HepG2 (cell line): ENCODE results near the gene C16orf86. TPM values are rescaled to one million over a fixed set of nuclear protein-coding genes. Genes with fewer than 3 reads are reported as not detected.

ENCODE experiments used
- EP300 ChIP-seq, 3 experiments: sonication (generic) in 1 of 3; formaldehyde crosslinking in 1 of 3; IDR thresholded peaks; 2 replicates each; pipeline versions ENCODE4 v1.5.1 to v1.6.1; 2011 to 2020; ENCODE audit warnings: low read depth in 2 of 3, low read length in 2 of 3, borderline replicate concordance in 1 of 3, improper control_type of control experiment in 1 of 3, mild to moderate bottlenecking in 1 of 3, missing genetic modification reagents in 1 of 3, moderate library complexity in 1 of 3
- GATAD2A ChIP-seq: IDR thresholded peaks from 2 replicates; pipeline ENCODE4 v1.6.1; 2016
- GZF1 ChIP-seq: sonication (generic); formaldehyde crosslinking; IDR thresholded peaks from 2 replicates; pipeline ENCODE4 v1.5.1; 2020; ENCODE audit warnings: mild to moderate bottlenecking, missing genetic modification reagents
- HOXA7 ChIP-seq: sonication (generic); formaldehyde crosslinking; IDR thresholded peaks from 2 replicates; pipeline ENCODE4 v1.8.1; 2022; ENCODE audit warnings: mild to moderate bottlenecking, missing genetic modification reagents, moderate library complexity
- KLF13 ChIP-seq: sonication (generic); formaldehyde crosslinking; IDR thresholded peaks from 2 replicates; pipeline ENCODE4 v1.4.0; 2020; ENCODE audit warnings: mild to moderate bottlenecking, missing genetic modification reagents
- NR3C1 ChIP-seq: sonication (generic); formaldehyde crosslinking; IDR thresholded peaks from 2 replicates; pipeline ENCODE4 v1.4.0; 2020; ENCODE audit warnings: missing genetic modification reagents
- PRDM10 ChIP-seq: sonication (generic); formaldehyde crosslinking; IDR thresholded peaks from 2 replicates; pipeline ENCODE4 v1.4.0; 2020; ENCODE audit warnings: low read depth, missing genetic modification reagents
- SAP130 ChIP-seq: IDR thresholded peaks from 2 replicates; pipeline ENCODE4 v1.6.1; 2016; ENCODE audit warnings: low read depth
- SOX5 ChIP-seq: IDR thresholded peaks from 2 replicates; pipeline ENCODE4 v1.6.1; 2016; ENCODE audit warnings: borderline replicate concordance
- ZNF292 ChIP-seq: sonication (generic); formaldehyde crosslinking; IDR thresholded peaks from 2 replicates; pipeline ENCODE4 v1.8.1; 2022; ENCODE audit warnings: mild to moderate bottlenecking, low read depth, missing genetic modification reagents, borderline replicate concordance
- ZNF350 ChIP-seq: sonication (generic); formaldehyde crosslinking; IDR thresholded peaks from 2 replicates; pipeline ENCODE4 v1.4.0; 2020; ENCODE audit warnings: mild to moderate bottlenecking, low read depth, missing genetic modification reagents, borderline replicate concordance
- ZNF883 ChIP-seq: sonication (generic); formaldehyde crosslinking; IDR thresholded peaks from 2 replicates; pipeline ENCODE4 v1.5.1; 2020; ENCODE audit warnings: mild to moderate bottlenecking, missing genetic modification reagents; ENCODE audit errors: not compliant biosample characterization
- polyA plus RNA-seq, 8 experiments: library from polyadenylated mRNA; depleted of rRNA in 3 of 8; stranded (reverse) in 7 of 8; unstranded in 1 of 8; fragments of >200 nt; fragmentation: Illumina TruSeq in 4 of 8; extraction: Trizol in 4 of 8; gene quantifications; 2 replicates each; pipeline versions ENCODE4 v1.2.1 to v1.2.3, GENCODE V29; 2011 to 2016; ENCODE audit warnings: low read depth in 4 of 8, missing spikeins in 1 of 8, mixed read lengths in 1 of 8; ENCODE audit not compliant: insufficient read depth in 1 of 8
- total RNA-seq, 5 experiments: library from RNA; depleted of rRNA; stranded (reverse); fragments of >200 nt; fragmentation: Illumina TruSeq; extraction: Trizol; gene quantifications; 2 replicates each; pipeline ENCODE4 v1.2.3, GENCODE V29; 2016; ENCODE audit warnings: low read depth in 1 of 5
- TF ChIP-seq, protein P1 (sequence below): sonication (generic); formaldehyde crosslinking; IDR thresholded peaks from 2 replicates; pipeline ENCODE4 v1.8.0; 2022; ENCODE audit warnings: mild to moderate bottlenecking, missing genetic modification reagents, borderline replicate concordance
- TF ChIP-seq, protein P2 (sequence below): sonication (generic); formaldehyde crosslinking; IDR thresholded peaks from 2 replicates; pipeline ENCODE4 v1.4.0; 2020; ENCODE audit warnings: missing genetic modification reagents, borderline replicate concordance
- TF ChIP-seq, protein P3 (sequence below): sonication (generic); formaldehyde crosslinking; IDR thresholded peaks from 2 replicates; pipeline ENCODE4 v1.5.0; 2020; ENCODE audit warnings: mild to moderate bottlenecking, missing genetic modification reagents
- TF ChIP-seq, protein P4 (sequence below): sonication (generic); formaldehyde crosslinking; IDR thresholded peaks from 2 replicates; pipeline ENCODE4 v1.4.0; 2020; ENCODE audit warnings: missing genetic modification reagents; ENCODE audit errors: not compliant biosample characterization

Gene C16orf86
- total and polyA plus RNA-seq, 2 of the 13 experiments (the other 11 are each of a cell fraction or from before 2014, with no cell fraction given) = 1.5 to 3.1 TPM

GRCh38 chr16:67660564-67661028, 6.0 kb upstream of the C16orf86 start, which contains the start of gene PARD6A (continued):
- TF ChIP-seq, protein P1, sequence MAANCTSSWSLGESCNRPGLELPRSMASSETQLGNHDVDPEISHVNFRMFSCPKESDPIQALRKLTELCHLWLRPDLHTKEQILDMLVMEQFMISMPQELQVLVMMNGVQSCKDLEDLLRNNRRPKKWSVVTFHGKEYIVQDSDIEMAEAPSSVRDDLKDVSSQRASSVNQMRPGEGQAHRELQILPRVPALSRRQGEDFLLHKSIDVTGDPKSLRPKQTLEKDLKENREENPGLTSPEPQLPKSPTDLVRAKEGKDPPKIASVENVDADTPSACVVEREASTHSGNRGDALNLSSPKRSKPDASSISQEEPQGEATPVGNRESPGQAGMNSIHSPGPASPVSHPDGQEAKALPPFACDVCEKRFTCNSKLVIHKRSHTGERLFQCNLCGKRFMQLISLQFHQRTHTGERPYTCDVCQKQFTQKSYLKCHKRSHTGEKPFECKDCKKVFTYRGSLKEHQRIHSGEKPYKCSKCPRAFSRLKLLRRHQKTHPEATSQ (CRISPR knock-in tag) = no peak
- TF ChIP-seq NR3C1 (CRISPR knock-in tag) = no peak
- TF ChIP-seq, protein P2, sequence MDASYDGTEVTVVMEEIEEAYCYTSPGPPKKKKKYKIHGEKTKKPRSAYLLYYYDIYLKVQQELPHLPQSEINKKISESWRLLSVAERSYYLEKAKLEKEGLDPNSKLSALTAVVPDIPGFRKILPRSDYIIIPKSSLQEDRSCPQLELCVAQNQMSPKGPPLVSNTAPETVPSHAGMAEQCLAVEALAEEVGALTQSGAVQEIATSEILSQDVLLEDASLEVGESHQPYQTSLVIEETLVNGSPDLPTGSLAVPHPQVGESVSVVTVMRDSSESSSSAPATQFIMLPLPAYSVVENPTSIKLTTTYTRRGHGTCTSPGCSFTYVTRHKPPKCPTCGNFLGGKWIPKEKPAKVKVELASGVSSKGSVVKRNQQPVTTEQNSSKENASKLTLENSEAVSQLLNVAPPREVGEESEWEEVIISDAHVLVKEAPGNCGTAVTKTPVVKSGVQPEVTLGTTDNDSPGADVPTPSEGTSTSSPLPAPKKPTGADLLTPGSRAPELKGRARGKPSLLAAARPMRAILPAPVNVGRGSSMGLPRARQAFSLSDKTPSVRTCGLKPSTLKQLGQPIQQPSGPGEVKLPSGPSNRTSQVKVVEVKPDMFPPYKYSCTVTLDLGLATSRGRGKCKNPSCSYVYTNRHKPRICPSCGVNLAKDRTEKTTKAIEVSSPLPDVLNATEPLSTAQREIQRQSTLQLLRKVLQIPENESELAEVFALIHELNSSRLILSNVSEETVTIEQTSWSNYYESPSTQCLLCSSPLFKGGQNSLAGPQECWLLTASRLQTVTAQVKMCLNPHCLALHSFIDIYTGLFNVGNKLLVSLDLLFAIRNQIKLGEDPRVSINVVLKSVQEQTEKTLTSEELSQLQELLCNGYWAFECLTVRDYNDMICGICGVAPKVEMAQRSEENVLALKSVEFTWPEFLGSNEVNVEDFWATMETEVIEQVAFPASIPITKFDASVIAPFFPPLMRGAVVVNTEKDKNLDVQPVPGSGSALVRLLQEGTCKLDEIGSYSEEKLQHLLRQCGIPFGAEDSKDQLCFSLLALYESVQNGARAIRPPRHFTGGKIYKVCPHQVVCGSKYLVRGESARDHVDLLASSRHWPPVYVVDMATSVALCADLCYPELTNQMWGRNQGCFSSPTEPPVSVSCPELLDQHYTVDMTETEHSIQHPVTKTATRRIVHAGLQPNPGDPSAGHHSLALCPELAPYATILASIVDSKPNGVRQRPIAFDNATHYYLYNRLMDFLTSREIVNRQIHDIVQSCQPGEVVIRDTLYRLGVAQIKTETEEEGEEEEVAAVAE (CRISPR knock-in tag) = peak; percentile 58; the same call in 1 of the 2 replicates
- TF ChIP-seq EP300 (IDR thresholded peaks at IDR 0.05; ENCODE audit: low read depth in 2 of 2, low read length in 2 of 2) = no peak; a peak in 1 of 4 replicates
- no peak for TF ChIP-seq EP300 (CRISPR knock-in tag; IDR thresholded peaks at IDR 0.05; ENCODE audit: borderline replicate concordance)
- peak; percentile 55; the same call in 1 of the 2 replicates for TF ChIP-seq GATAD2A (CRISPR knock-in tag)
- TF ChIP-seq ZNF350 (CRISPR knock-in tag) = 0 out of 2 replicates have a peak, but pooled peaks have one; percentile 38
- TF ChIP-seq, protein P3, sequence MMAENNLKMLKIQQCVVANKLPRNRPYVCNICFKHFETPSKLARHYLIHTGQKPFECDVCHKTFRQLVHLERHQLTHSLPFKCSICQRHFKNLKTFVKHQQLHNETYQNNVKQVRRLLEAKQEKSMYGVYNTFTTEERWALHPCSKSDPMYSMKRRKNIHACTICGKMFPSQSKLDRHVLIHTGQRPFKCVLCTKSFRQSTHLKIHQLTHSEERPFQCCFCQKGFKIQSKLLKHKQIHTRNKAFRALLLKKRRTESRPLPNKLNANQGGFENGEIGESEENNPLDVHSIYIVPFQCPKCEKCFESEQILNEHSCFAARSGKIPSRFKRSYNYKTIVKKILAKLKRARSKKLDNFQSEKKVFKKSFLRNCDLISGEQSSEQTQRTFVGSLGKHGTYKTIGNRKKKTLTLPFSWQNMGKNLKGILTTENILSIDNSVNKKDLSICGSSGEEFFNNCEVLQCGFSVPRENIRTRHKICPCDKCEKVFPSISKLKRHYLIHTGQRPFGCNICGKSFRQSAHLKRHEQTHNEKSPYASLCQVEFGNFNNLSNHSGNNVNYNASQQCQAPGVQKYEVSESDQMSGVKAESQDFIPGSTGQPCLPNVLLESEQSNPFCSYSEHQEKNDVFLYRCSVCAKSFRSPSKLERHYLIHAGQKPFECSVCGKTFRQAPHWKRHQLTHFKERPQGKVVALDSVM (CRISPR knock-in tag) = no peak
- peak; percentile 33; the same call in 1 of the 2 replicates for TF ChIP-seq SOX5
- TF ChIP-seq PRDM10 (CRISPR knock-in tag) = peak; percentile 91
- TF ChIP-seq GZF1 (CRISPR knock-in tag) = no peak
- no peak for TF ChIP-seq ZNF883
- TF ChIP-seq ZNF292 (CRISPR knock-in tag) = 0 out of 2 replicates have a peak, but pooled peaks have one; percentile 2
- TF ChIP-seq, protein P4, sequence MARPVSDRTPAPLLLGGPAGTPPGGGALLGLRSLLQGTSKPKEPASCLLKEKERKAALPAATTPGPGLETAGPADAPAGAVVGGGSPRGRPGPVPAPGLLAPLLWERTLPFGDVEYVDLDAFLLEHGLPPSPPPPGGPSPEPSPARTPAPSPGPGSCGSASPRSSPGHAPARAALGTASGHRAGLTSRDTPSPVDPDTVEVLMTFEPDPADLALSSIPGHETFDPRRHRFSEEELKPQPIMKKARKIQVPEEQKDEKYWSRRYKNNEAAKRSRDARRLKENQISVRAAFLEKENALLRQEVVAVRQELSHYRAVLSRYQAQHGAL (CRISPR knock-in tag) = no peak
- peak; percentile 96 for TF ChIP-seq SAP130 (CRISPR knock-in tag)
- no peak for TF ChIP-seq HOXA7 (CRISPR knock-in tag)
- no peak; the same call in 1 of the 2 replicates for TF ChIP-seq KLF13 (CRISPR knock-in tag)
